Endothelial cell of umbilical vein (primary cell): ENCODE measurements around the gene RGL3. TPM values are rescaled to one million over a fixed set of nuclear protein-coding genes. Genes with fewer than 3 reads are reported as not detected.
A peak's percentile ranks its signal among the peaks of the same experiment; 100 is the strongest.

ENCODE experiments used
- BruUV-seq: library from RNA; stranded (reverse); fragments of 400-500 nt; replicated peaks from 2 replicates; lab custom pipeline; 2021; lab: Mats Ljungman, UMichigan
- CTCF ChIA-PET: fragments of 300-600, 350-600 bp; sonication (Branson Sonifier 250); formaldehyde crosslinking; loops from one replicate; lab custom pipeline; 2021; ENCODE audit warnings: antibody characterized with exemption, inconsistent platforms; lab: Charles Lee
- POLR2A ChIA-PET: fragments of 300-600, 350-600 bp; sonication (Branson Sonifier 250); formaldehyde crosslinking; loops from one replicate; lab custom pipeline; 2021; ENCODE audit warnings: antibody characterized with exemption, inconsistent platforms; lab: Charles Lee
- DNase-seq: peaks from one replicate; pipeline ENCODE4 v3.0.0-alpha.2; 2011; ENCODE audit warnings: low read depth, low spot score
- FAIRE-seq: peaks from 2 replicates; lab custom pipeline; 2011; peaks lifted over from hg19 to GRCh38; lab: Jason Lieb, UNC
- H2AFZ ChIP-seq: 2 replicates; pipeline ENCODE4 v1.6.0; 2012; ENCODE audit warnings: low read depth, low read length, control low read depth, inconsistent platforms
- H3K27ac ChIP-seq: 2 replicates; pipeline ENCODE4 v1.5.1; 2011; ENCODE audit warnings: low read depth, mild to moderate bottlenecking, control low read depth, low read length, moderate library complexity; ENCODE audit not compliant: insufficient read depth
- H3K27me3 ChIP-seq, 2 experiments: 2 replicates each; pipeline versions ENCODE4 v1.6.0 to v1.6.1; 2011; ENCODE audit warnings: low read length in 2 of 2, mixed read lengths in 1 of 2; ENCODE audit not compliant: control insufficient read depth in 2 of 2, insufficient read depth in 2 of 2
- H3K36me3 ChIP-seq, 2 experiments: 2 replicates in 1 of 2; 3 replicates in 1 of 2; pipeline ENCODE4 v1.5.1; 2011; ENCODE audit warnings: low read length in 2 of 2, mild to moderate bottlenecking in 1 of 2, moderate library complexity in 1 of 2; ENCODE audit not compliant: control insufficient read depth in 2 of 2, insufficient read depth in 2 of 2; ENCODE audit errors: extremely low read depth in 1 of 2
- H3K4me1 ChIP-seq: 3 replicates; pipeline ENCODE4 v1.5.1; 2011; ENCODE audit warnings: mild to moderate bottlenecking, low read length; ENCODE audit not compliant: control insufficient read depth, insufficient read depth; ENCODE audit errors: extremely low read depth
- H3K4me2 ChIP-seq: 2 replicates; pipeline ENCODE4 v1.6.1; 2011; ENCODE audit warnings: low read length, control low read depth, mixed read lengths; ENCODE audit not compliant: insufficient read depth
- H3K4me3 ChIP-seq, 3 experiments: fragments of 200-600 bp in 1 of 3; sonication (generic), shearing (Covaris generic) in 1 of 3; replicated peaks in 1 of 3; 2 replicates each; pipeline ENCODE4 v1.5.1; 2011 to 2016; ENCODE audit warnings: control low read depth in 3 of 3, low read length in 3 of 3, mild to moderate bottlenecking in 2 of 3, inconsistent platforms in 1 of 3, low read depth in 1 of 3, moderate library complexity in 1 of 3; ENCODE audit not compliant: insufficient read depth in 1 of 3
- H3K79me2 ChIP-seq: 2 replicates; pipeline ENCODE4 v1.6.0; 2012; ENCODE audit warnings: low read length, inconsistent platforms; ENCODE audit not compliant: control insufficient read depth, insufficient read depth
- H3K9ac ChIP-seq: replicated peaks from 2 replicates; pipeline ENCODE3; 2011; ENCODE audit warnings: low read length, control low read depth; ENCODE audit not compliant: insufficient read depth; ENCODE audit errors: extremely low read depth
- H3K9me1 ChIP-seq: replicated peaks from 3 replicates; pipeline ENCODE4 v1.6.0; 2011; ENCODE audit warnings: mild to moderate bottlenecking, low read length; ENCODE audit not compliant: control insufficient read depth, insufficient read depth; ENCODE audit errors: extremely low read depth
- H3K9me3 ChIP-seq: replicated peaks from 2 replicates; pipeline ENCODE4 v1.5.1; 2012; ENCODE audit warnings: low read length, inconsistent platforms; ENCODE audit not compliant: control insufficient read depth, insufficient read depth
- H4K20me1 ChIP-seq: replicated peaks from 2 replicates; pipeline ENCODE3; 2011; ENCODE audit warnings: mild to moderate bottlenecking, low read length; ENCODE audit not compliant: control insufficient read depth, insufficient read depth; ENCODE audit errors: extremely low read depth
- FOS ChIP-seq: IDR thresholded peaks from 2 replicates; pipeline ENCODE4 v1.6.1; 2011; ENCODE audit warnings: mild to moderate bottlenecking, low read length, moderate library complexity, borderline replicate concordance; ENCODE audit not compliant: insufficient read depth
- MYC ChIP-seq: IDR thresholded peaks from one replicate; pipeline ENCODE4 v1.6.1; 2011; ENCODE audit warnings: mild to moderate bottlenecking, low read depth, low read length
- POLR2A ChIP-seq: IDR thresholded peaks from 2 replicates; pipeline ENCODE4 v1.6.1; 2012; ENCODE audit warnings: low read depth, mild to moderate bottlenecking, control low read depth, low read length
- POLR2AphosphoS5 ChIP-seq: IDR thresholded peaks from 2 replicates; pipeline ENCODE4 v1.6.1; 2012; ENCODE audit warnings: low read depth, mild to moderate bottlenecking, control low read depth, low read length, moderate library complexity; ENCODE audit not compliant: insufficient read depth
- dilution Hi-C: fragments of 300-500 bp; cut with MboI; formaldehyde crosslinking; loops from one replicate; pipeline ENCODE4 v1.15.0; 2019; ENCODE audit warnings: low sequenced_read_pairs; ENCODE audit not compliant: extremely low pct_ligation_motif_present
- intact Hi-C: fragments of 100-400 bp; cut with micrococcal nuclease; formaldehyde crosslinking; loops from one replicate; pipeline ENCODE4 v1.10.0; 2022
- polyA plus RNA-seq, 4 experiments: library from polyadenylated mRNA; depleted of rRNA in 3 of 4; stranded (reverse) in 3 of 4; unstranded in 1 of 4; fragments of >200 nt; gene quantifications; 2 replicates each; pipeline versions ENCODE4 v1.2.1 to v1.2.3, GENCODE V29; 2011 to 2012; ENCODE audit warnings: missing spikeins in 1 of 4
- total RNA-seq: library from RNA; stranded (reverse); gene quantifications from 2 replicates; pipeline ENCODE4 v1.2.3, GENCODE V29; 2021

The RGL3 gene
- total and polyA plus RNA-seq, 2 donors (not counting 3 experiments of a cell fraction or from before 2014, with no cell fraction given): 0.23 to 5.2 TPM

GRCh38 chr19:11364935-11365334 is 54.2 kb downstream of the RGL3 start:
- ChIA-PET CTCF (no interaction called here), POLR2A (no interaction called here)
- no peaks in the 10 kb centered on the region for H3K79me2 ChIP-seq
- no peaks in the 10 kb centered on the region for H3K9me3 ChIP-seq
- H2AFZ ChIP-seq: no peak overlapping the region
- no peak overlapping the region for H3K27ac ChIP-seq
- H3K9ac ChIP-seq: no peak overlapping the region
- TF ChIP-seq MYC: no peak
- TF ChIP-seq POLR2AphosphoS5: no peak
- no peak for TF ChIP-seq FOS
- peaks cover 0 to 9% of the 10 kb centered on the region in 2 experiments for H3K36me3 ChIP-seq
- intact Hi-C loops (no loop called here), dilution Hi-C loops (no loop called here)
- no peak for FAIRE-seq
- H3K27me3 ChIP-seq: no peaks in the 10 kb centered on the region
- BruUV-seq: no TSS peak
- H3K4me3 ChIP-seq: no peak overlapping the region
- H3K4me1 ChIP-seq: no peaks in the 10 kb centered on the region
- H3K4me2 ChIP-seq: no peak overlapping the region
- DNase-seq: no peak
- H4K20me1 ChIP-seq: no peaks in the 10 kb centered on the region
- no peaks in the 10 kb centered on the region for H3K9me1 ChIP-seq

GRCh38 chr19:11364296-11364904 is 54.7 kb downstream of the RGL3 start:
- dilution Hi-C loops: no loop called here
- CTCF ChIA-PET: interaction anchor here (1.3 kb wide), 1 partner anchor 70 kb away, joined by 6 read pairs; no protein-coding TSS in a partner anchor
- BruUV-seq: TSS peak; percentile 68

More at GRCh38 chr19:11364296-11364904, 54.7 kb downstream of the RGL3 start:
- Histone ChIP-seq H3K9me3 (no peaks in the 10 kb centered on the region), H3K27ac (no peak overlapping the region), H2AFZ (no peak overlapping the region), H3K36me3 (peaks cover 0 to 11% of the 10 kb centered on the region in 2 experiments), H3K4me3 (no peak overlapping the region), H3K79me2 (no peaks in the 10 kb centered on the region), H4K20me1 (no peaks in the 10 kb centered on the region), H3K9me1 (no peaks in the 10 kb centered on the region), H3K4me1 (no peaks in the 10 kb centered on the region), H3K4me2 (no peak overlapping the region), H3K9ac (no peak overlapping the region), H3K27me3 (no peaks in the 10 kb centered on the region)
- intact Hi-C loops: no loop called here
- TF ChIP-seq POLR2A: no peak
- FAIRE-seq (no peak), DNase-seq (no peak)
- POLR2A ChIA-PET: no interaction called here
